ENCODE data around the gene CCDC97.

GRCh38 chr19:41366089-41366488 is 56.1 kb downstream of the CCDC97 start:
- TF ChIP-seq POLR2AphosphoS5 (IDR thresholded peaks at IDR 0.05) (no peak), POLR2A (IDR thresholded peaks at IDR 0.05) (no peak), CTCF (IDR thresholded peaks at IDR 0.05) (no peak)

Data from sigmoid colon (tissue), 4 donors.